Embryonic facial prominence (tissue), 1 donor: Measurements from ENCODE around the gene MACROH2A1.

ENCODE experiments used
- DNase-seq: peaks from one replicate; pipeline ENCODE4 v3.0.0-alpha.2; 2016; ENCODE audit errors: extremely low spot score

MACROH2A1 gene

DNA sequence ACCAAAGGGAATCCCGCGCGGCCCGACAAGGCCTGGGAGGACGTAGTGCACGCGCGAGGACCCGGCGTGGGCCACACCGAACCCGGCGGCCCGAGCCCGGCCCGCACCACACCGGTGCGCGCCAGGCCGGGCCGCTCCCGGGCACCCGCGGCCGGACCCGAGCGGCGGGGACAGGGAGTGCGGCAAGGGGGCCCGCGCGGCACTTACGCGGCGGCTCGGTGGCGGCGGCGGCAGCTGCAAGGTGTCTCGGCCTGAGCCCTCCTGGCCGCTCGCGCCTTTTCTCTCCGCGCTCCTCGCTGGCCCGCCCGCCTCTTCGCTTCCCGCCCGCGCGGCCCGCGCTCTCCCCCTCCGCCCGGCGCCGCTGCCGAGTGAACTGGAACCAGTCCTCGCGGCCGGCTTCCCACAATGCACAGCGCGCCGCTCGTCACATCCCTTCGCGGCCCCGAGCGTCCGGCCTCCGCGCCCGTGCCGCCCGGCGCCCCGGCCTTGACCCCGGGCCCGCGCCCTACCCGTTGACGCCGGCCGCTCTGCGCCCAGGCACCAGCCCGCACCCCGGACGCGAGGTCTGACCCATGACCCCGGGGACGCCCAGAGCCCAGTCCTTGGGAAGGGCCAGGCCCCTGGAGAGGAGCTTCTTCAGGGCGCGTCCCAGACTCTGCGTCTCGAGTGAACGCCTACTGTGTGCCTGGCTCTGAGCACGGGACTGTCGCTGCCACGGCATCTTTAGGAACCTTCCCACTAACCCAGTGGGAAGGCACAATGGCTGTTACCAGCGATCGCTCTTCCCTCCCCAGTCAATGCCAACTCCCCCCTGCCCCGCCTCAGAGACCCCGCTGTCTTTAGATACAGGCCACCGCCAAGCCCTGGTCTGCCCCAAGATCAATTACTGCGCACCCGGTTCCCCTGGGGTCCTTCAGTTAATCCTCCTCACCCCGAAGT is at the start of gene MACROH2A1:
MACROH2A1 (minus strand) TSS at position 377 of the 939 bp plus-strand sequence. CDS start 10,138 bp downstream, outside the sequence.
- DNase-seq = peak; percentile 48

DNA sequence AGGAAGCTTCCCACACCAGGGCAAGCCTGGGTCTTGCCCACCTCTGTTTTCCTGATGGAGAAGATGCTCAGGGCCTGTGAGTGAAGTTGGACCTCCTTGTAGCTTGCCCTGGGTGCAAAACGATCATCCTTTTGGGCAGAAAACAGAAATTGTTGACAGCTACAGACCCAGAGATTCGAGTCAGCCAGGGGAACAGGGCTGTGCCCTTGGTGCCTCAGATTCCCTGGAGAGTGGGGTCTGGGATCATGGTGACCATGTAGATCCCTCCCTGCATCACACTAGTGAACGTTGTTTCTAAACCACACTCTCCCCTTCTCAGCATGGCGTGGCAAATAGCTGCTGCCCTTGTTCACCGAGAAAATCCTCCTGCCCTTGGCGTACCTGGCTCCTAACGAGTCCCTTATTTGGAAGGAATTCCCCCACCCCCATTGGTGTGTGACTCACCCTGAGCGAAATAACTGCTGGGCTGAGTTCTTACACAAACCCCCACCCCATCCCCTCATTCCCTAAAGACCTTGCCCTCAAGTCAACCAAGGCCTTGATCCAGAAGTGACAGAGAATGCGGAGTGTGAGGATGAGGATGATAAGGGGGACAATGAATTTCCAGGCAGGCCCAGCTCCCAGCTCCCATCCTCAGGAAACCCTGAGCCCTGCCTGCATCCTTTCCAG is 49.2 kb upstream of the MACROH2A1 start:
- DNase-seq = no peak

DNA sequence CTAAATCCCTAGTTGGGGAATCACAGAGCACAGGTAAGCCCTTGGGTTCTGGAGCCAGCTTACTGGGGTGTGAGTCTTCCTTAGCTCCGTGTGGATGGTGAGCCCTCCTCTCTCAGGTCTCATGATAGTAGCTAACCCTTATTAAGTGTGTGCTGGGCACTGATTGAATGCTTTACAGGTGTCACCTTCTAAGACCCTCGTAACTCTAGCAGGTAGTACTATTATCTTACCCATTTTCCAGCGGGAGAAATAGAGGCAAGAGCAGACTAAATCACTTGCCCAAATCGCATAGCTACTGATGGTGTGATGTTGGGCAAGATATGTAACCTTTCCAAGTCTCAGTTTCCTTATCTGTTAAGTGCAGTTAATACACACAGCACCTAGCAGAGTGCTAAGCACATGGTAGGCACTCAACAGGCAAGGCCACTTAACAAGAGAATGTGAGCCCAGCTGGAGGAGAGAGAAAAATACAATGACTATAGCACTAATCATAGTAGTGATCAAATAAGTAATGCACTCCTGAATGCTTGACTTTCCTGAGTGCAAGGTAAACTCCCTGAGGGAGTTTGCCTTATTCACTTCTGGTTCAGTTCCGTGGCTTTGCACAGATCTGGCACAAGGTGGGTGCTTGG is 48.4 kb upstream of the MACROH2A1 start, which contains the start of gene DCANP1:
DCANP1 (minus strand) TSS at position 51 of the 632 bp plus-strand sequence. CDS start 240 bp downstream, outside the sequence.
- no peak for DNase-seq

DNA sequence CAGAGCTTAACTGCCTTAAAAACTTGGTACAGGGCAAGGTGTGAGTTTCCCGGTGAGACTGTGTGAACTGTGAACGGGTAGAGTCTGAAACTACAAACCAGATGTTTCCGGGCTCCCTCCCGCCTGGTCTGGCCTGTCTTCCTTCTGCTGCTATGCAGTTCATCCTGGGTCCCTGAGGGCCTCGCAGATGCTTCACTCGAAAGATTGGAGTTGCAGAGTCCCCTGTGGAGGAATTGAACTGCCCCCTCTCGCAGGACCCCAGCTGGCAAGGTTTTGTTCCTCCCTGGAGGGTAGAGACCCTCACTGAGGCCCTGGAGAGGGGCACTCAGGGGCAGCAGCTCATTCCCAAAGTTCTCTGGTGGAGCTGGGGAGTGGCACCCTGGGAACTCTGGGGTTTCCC is 47.6 kb upstream of the MACROH2A1 start:
- DNase-seq = no peak

DNA sequence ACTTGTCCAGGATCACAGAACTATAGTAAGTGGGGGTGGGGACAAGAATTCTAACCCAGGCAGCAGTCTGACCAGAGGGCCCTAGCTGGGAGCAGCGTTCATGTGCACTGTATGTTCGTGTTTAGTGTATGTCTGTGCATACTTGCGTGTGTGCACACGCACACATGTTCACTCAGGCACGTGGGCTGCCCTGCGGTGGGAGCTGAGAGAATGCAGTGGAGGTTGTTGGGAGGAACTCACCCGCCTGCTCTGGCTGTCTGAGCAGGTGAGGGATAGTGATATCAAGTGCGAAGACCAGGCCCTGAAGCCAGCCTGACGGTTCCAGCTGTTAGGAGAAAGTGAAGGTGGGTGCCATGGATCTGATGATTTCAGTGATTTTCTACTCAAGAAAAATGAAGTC is 47.2 kb upstream of the MACROH2A1 start:
- DNase-seq = no peak

GRCh38 chr5:135445306-135445985 is 46.4 kb upstream of the MACROH2A1 start:
- no peak for DNase-seq

DNA sequence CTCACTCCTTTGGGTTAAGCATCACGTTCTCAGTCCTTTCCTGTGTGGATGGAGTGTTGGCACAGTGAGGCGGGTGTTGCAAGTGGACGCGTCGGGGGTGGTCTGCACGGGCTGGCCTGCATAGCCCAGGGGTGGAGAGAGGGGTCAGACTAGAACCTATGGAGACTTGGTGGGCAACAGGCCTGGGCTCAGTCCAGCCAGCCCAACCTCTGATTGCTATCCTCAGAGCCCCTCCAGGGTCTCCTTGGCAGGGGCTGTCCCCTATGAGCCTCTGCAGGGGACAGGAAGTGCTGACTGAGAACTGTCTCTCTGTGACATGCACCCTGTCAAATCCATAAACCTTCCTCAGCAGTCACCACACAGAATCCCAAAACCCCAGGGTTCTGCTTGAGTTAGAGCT is 45.9 kb upstream of the MACROH2A1 start:
- no peak for DNase-seq

- DNase-seq = no peak
These were observed 45.3 kb upstream of the MACROH2A1 start for GRCh38 chr5:135444360-135444759.

GRCh38 chr5:135443161-135443960 is 44.3 kb upstream of the MACROH2A1 start:
- DNase-seq = peak; percentile 50

- no peak for DNase-seq
These were observed 43.6 kb upstream of the MACROH2A1 start for GRCh38 chr5:135442431-135443160.

- DNase-seq = no peak
These were observed 42.9 kb upstream of the MACROH2A1 start for GRCh38 chr5:135441919-135442318.

DNA sequence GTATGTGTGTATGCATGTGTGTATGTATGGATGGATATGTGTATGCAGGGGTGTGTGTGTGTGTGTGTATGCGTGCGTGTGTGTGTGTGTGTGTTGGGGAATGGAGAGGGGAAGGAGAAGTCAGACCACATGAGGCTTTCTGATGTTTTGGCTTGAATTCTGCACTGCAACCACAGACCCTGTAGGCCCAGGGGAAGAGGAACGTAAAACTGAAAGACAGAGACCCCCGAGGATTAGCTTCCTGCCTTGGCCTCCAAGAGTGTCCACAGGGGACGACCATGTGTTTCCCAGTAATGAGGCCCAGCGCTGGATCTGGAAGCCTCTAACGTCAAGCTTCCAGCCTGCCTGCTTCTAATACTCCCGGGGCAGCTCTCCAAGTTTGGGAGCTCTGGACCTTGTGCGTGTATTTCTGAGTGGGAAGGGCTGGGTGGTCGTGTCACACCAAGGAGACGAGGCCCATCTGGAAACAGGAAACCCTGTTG is 42.4 kb upstream of the MACROH2A1 start:
- no peak for DNase-seq

- no peak for DNase-seq
These were observed 41.9 kb upstream of the MACROH2A1 start for GRCh38 chr5:135440916-135441315.

- DNase-seq = no peak
These were observed 40.5 kb upstream of the MACROH2A1 start for GRCh38 chr5:135439231-135440205.

- DNase-seq = no peak
These were observed 39.7 kb upstream of the MACROH2A1 start for GRCh38 chr5:135438636-135439221.

DNA sequence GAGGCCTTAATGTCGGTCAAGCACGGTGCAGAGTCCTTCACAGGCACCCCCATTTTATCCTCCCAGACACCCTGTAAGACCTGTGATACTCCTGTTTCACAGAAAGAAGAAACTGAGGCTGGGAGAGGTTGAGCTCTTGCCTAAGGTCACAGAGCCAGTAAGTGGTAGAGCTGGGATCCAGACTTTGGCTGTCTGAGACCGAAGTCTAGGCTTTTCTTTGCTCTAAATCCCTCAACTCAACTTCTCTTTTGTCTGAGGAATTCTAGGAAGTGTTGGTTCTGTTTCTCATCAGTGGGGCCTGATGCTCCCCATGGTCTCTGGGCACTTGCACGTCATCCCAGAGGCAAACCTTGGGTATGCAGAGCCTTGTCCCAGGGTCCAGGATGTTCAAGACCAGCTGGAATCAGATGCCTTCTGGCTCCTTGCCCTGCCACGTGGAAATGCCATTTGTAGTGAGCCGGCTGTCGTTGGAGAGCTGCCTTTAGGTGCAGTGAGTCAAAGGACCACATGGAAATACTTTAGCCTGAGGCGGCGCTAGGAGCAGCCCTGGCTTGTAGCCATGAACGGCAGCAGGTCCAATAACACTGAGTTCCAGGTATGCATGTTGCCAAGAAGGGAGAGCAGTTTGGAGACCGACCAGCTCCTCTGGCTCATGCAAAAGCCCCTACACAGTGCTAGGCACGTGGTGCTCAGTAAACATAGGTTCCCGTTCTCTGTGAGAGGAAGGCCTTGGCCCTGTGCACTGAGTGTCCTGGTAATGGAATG is 38.9 kb upstream of the MACROH2A1 start:
- DNase-seq = peak; percentile 18

GRCh38 chr5:135437422-135437795 is 38.4 kb upstream of the MACROH2A1 start:
- no peak for DNase-seq

DNA sequence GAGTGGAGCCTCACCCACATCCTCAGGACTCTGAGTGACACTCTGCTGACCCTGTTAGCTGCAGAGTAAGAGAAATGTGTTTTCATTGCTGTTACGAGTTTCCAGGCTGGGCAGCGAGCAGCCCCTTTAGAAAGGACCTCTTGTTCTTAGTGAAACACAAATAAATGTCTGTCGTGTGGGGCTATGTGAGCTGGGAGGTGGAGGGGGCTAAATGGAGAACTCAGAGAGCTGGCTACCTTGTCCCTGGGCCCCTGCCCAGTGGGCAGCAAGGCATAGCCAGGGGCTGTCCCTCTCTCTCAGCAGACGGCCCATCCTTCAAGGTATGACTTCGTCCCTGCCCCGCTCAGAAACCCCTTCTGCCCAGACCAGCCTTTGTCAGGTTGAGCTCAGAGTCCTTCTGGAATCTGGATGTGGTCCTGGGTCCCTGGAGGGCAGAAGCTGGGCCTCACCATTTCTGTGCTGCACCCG is 38.0 kb upstream of the MACROH2A1 start:
- DNase-seq = no peak
